WERI-Rb-1 (cell line): ENCODE measurements around the gene PRMT5.

Experiments used
- DNase-seq: peaks from one replicate; pipeline ENCODE4 v3.0.0-alpha.2; 2020
- H3K27ac ChIP-seq: fragments of 250-450 bp; sonication (Bioruptor Pico); 2 replicates; pipeline ENCODE4 v1.5.1; 2020; ENCODE audit warnings: mild to moderate bottlenecking, moderate library complexity
- H3K27me3 ChIP-seq: fragments of 250-450 bp; sonication (Bioruptor Pico); 2 replicates; pipeline ENCODE4 v1.5.1; 2021; ENCODE audit warnings: mild to moderate bottlenecking, low read depth, moderate library complexity; ENCODE audit not compliant: insufficient read depth, severe bottlenecking
- H3K36me3 ChIP-seq: fragments of 250-450 bp; sonication (Bioruptor Pico); 2 replicates; pipeline ENCODE4 v1.5.1; 2020; ENCODE audit warnings: mild to moderate bottlenecking, moderate library complexity
- H3K4me3 ChIP-seq: 2 replicates; pipeline ENCODE4 v1.5.1; 2011; ENCODE audit warnings: low read depth, mild to moderate bottlenecking, control low read depth, low read length
- H3K9me3 ChIP-seq: fragments of 250-450 bp; sonication (Bioruptor Pico); 2 replicates; pipeline ENCODE4 v1.5.1; 2021; ENCODE audit warnings: mild to moderate bottlenecking, moderate library complexity; ENCODE audit not compliant: severe bottlenecking
- TF ChIP-seq, protein P1 (sequence below): IDR thresholded peaks from 2 replicates; pipeline ENCODE4 v1.5.1; 2011; ENCODE audit warnings: low read depth, mild to moderate bottlenecking, control low read depth, inconsistent platforms, low read length

Gene PRMT5

DNA sequence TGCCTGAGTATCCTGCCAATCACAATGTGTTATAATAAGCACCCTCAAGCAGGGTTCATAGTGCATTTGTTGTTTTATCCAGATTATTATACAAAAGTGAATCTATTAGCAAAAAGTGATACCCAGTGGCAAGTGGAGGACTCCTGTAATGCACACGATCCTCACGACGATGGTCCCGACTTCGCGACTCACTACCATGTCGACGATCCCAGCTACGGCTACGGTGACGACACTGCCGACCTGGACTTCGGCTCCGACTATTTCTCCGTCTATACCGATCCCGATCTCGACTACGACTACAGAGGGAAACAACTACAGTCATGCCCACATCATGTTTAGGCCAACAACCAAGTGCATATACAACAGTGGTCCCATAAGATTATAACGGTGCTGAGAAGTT is 23.1 kb downstream of the PRMT5 start:
- no peak overlapping the region for H3K4me3 ChIP-seq
- peaks cover 87% of the 10 kb centered on the region for H3K36me3 ChIP-seq
- TF ChIP-seq, protein P1, sequence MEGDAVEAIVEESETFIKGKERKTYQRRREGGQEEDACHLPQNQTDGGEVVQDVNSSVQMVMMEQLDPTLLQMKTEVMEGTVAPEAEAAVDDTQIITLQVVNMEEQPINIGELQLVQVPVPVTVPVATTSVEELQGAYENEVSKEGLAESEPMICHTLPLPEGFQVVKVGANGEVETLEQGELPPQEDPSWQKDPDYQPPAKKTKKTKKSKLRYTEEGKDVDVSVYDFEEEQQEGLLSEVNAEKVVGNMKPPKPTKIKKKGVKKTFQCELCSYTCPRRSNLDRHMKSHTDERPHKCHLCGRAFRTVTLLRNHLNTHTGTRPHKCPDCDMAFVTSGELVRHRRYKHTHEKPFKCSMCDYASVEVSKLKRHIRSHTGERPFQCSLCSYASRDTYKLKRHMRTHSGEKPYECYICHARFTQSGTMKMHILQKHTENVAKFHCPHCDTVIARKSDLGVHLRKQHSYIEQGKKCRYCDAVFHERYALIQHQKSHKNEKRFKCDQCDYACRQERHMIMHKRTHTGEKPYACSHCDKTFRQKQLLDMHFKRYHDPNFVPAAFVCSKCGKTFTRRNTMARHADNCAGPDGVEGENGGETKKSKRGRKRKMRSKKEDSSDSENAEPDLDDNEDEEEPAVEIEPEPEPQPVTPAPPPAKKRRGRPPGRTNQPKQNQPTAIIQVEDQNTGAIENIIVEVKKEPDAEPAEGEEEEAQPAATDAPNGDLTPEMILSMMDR = no peak
- no peak overlapping the region for H3K27ac ChIP-seq
- H3K27me3 ChIP-seq = no peaks in the 10 kb centered on the region
- no peak for DNase-seq
- H3K9me3 ChIP-seq = no peaks in the 10 kb centered on the region

- Histone ChIP-seq H3K36me3 (peaks cover 87% of the 10 kb centered on the region), H3K27ac (no peak overlapping the region), H3K9me3 (no peaks in the 10 kb centered on the region), H3K27me3 (no peaks in the 10 kb centered on the region), H3K4me3 (no peak overlapping the region)
- no peak for DNase-seq
- TF ChIP-seq, protein P1 = no peak
These were observed 23.5 kb downstream of the PRMT5 start for GRCh38 chr14:22905627-22906026.

DNA sequence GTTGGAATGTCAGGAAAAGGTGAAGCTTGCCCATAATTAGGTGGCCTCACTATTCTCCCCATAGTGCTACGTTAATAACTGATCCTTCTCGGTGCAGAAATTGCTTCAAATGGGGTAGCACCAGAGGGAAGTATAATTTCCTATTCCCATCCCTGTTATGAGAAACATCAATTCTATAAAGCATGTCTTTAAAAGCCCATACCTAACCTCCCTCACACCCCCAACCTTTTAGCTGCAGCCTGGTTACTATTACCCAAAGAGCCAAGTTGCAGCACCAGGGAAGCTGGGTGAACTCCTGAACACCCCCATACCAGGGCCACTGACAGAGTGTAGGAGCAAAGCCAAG is 25.5 kb downstream of the PRMT5 start:
- Histone ChIP-seq H3K9me3 (no peaks in the 10 kb centered on the region), H3K27me3 (no peaks in the 10 kb centered on the region), H3K36me3 (peaks cover 73% of the 10 kb centered on the region), H3K4me3 (no peak overlapping the region), H3K27ac (no peak overlapping the region)
- TF ChIP-seq, protein P1 = no peak
- no peak for DNase-seq

- H3K36me3 ChIP-seq = peaks cover 55% of the 10 kb centered on the region
- TF ChIP-seq, protein P1 = no peak
- no peak for DNase-seq
- no peak overlapping the region for H3K4me3 ChIP-seq
- H3K27me3 ChIP-seq = no peaks in the 10 kb centered on the region
- H3K9me3 ChIP-seq = no peaks in the 10 kb centered on the region
- H3K27ac ChIP-seq = no peak overlapping the region
These were observed 27.4 kb downstream of the PRMT5 start for GRCh38 chr14:22901799-22902198.

- H3K27me3 ChIP-seq = no peaks in the 10 kb centered on the region
- no peak overlapping the region for H3K27ac ChIP-seq
- no peaks in the 10 kb centered on the region for H3K9me3 ChIP-seq
- peak; percentile 63 for DNase-seq
- TF ChIP-seq, protein P1 = peak; percentile 69
- no peak overlapping the region for H3K4me3 ChIP-seq
- H3K36me3 ChIP-seq = peaks cover 40% of the 10 kb centered on the region
These were observed 28.9 kb downstream of the PRMT5 start for GRCh38 chr14:22900081-22900799.
